Dedifferentiated amniotic fluid mesenchymal stem cell (primary cell): Measurements from ENCODE around the gene MDC1.

ENCODE experiments used
- DNase-seq: peaks from one replicate; pipeline ENCODE4 v3.0.0-alpha.2; 2016; ENCODE audit errors: extremely low spot score

Gene MDC1

DNA sequence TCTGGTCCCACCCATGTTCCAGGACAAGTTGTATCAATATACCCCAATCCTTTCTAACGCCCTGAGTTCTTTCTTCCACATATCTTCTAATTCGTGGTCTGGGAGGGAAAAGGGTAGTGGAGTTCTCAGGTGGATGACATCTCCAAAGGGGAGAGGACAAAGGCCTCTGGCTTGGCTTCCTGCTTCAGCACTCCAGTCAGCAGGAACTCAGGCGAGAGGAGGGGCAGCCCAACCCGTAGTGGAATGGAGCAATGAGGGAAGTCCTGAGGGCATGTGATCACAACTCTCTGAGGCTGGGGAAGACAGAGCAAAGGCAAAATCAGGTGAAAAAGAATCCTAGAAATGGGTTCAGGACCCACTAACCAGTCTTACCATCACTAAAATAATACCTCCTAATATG is 16.7 kb downstream of the MDC1 start:
- no peak for DNase-seq

- no peak for DNase-seq
Observed at GRCh38 chr6:30696432-30696831, 20.6 kb downstream of the MDC1 start.

DNA sequence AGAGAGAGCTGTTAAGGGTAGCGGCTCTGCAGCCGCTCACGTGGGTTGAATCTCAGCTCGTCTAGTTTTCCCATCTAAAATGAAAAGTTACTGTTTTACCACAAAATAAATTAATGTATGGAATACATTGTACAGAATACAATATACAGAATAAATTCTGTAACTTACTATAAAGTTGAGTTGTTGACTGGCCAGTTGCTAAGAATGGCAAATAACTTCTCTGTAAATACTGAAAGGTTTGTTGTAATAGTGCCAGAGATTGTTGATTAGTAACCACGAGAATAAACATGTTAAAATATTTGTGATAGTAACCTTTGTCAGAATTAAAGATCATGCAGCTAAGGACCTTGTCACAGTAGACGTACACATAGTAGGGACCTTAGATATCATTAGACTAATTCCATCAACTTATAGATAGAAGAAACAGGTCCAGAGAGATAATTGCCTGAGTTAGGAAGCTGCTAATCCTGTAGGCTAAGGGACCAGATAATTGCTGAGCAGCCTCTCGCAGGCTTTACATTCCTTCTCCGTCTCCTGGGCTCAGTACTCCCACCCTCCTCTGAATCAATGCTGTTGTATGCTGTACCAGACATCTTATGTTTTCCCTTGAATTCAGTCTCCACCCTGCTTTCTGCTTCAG is 25.8 kb downstream of the MDC1 start:
- no peak for DNase-seq

GRCh38 chr6:30690403-30691207 is 26.5 kb downstream of the MDC1 start, which contains the start of gene NRM:
Gene NRM (minus strand): TSS chr6:30690984. CDS start chr6:30690974, 10 bp downstream.
- peak; percentile 88 for DNase-seq

- DNase-seq: no peak
Observed at GRCh38 chr6:30689985-30690384, 27.1 kb downstream of the MDC1 start.

GRCh38 chr6:30689022-30689865 is 27.8 kb downstream of the MDC1 start:
- no peak for DNase-seq

DNA sequence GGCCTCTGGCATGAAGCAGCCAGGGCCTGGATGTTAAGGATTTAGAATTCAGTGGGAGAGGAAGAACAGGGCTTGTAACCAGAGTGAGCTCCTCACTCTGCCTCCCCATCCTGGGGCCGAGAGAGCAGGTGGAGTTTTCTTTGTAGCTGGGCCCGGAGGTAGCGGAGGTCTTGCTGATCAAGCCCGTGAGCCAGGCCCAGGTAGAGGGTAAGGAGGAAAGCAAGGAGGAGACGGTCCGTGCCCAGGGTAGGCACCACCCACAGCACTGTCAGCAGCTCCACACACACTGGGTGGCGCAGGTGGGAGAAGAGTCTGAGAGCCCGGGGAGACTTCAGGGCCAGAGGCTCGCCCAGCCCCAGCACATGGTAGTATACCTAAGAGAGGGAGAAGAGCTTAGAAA is 28.5 kb downstream of the MDC1 start:
- no peak for DNase-seq

DNA sequence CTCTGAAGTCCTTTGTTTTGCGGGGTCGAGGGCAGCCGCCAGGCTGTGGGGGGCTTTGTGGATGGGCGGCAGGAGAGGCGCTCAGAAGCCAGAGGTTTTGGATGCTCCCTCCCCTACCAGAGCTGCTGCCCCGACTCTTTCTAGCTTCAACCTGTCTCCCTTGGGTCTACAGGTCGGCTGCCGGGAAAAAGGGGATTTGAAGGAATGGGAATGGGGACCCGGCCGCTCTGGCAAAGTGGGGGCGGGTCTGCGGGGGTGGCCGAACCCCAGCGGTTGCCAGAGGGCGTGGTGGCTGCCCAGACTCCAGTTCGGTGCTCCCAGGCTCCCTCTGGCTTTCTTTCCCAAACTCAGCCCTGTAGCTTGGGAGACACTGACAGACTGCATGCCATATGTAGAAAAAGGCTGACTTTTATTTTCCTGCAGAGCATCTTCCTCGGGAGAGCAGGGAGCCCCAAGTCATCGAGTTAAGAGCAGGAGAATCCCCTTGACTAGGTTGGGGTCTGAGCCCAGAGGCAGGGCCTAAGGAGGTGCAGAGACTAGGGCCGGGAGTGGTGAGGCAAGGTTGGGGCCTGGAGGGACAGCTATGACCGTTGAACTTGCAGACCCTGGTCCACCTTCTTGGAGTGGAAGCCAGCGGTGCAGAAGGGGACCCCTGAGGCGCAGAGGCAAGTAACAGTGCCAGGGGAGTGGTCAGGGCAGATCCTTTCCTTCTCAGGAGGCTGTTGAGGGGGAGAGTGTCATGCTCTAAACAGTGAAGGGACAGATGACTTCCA is 29.2 kb downstream of the MDC1 start:
- DNase-seq: no peak

GRCh38 chr6:30686908-30687658 is 30.0 kb downstream of the MDC1 start:
- peak; percentile 92 for DNase-seq

GRCh38 chr6:30686009-30686907 is 30.8 kb downstream of the MDC1 start, which contains the start of gene PPP1R18:
Gene PPP1R18 (minus strand): TSS chr6:30686645. CDS start chr6:30686018, 627 bp downstream.
- DNase-seq: no peak

- no peak for DNase-seq
Observed at GRCh38 chr6:30685157-30686008, 31.7 kb downstream of the MDC1 start.

- no peak for DNase-seq
Observed at GRCh38 chr6:30684386-30685156, 32.5 kb downstream of the MDC1 start.

GRCh38 chr6:30683980-30684338 is 33.1 kb downstream of the MDC1 start:
- no peak for DNase-seq

DNA sequence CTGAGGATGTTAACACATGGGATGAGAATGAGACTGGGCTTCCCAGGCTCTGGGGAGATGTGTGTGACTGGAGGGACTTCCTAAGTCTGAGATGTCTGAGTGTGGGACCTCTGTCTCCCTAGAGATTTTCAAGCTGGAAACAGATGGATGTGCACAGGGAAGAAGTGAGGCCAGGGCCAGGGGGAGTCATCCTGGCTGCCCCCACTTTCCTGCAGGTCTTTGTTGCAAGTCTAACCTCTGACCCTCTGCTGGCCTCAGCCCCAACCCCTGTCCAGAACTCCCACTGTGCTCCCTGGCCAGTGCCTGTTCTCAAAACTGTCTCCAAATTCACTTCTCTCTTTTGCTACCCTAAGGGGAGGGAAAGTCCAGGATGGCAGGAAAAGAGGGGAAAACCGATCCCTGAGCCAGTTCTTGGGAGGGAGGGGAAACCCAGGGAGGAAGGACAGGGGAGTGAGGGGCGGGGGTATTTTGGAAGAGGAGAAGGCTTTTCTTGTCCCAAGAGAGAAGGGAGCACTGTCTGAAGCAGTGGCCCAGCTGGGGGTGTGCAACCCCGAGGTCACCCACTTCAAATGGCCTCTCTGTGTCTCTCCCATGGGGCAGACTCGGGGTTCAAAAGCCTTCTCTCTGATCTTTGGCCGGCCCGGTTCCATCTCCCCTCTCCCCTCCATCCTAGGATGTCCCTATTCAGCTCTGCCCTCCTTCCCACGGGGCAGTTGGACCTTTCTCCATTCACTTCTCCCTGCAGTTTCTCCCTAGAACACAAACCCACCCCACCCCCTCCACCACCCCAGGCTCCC is 33.7 kb downstream of the MDC1 start:
- no peak for DNase-seq

DNA sequence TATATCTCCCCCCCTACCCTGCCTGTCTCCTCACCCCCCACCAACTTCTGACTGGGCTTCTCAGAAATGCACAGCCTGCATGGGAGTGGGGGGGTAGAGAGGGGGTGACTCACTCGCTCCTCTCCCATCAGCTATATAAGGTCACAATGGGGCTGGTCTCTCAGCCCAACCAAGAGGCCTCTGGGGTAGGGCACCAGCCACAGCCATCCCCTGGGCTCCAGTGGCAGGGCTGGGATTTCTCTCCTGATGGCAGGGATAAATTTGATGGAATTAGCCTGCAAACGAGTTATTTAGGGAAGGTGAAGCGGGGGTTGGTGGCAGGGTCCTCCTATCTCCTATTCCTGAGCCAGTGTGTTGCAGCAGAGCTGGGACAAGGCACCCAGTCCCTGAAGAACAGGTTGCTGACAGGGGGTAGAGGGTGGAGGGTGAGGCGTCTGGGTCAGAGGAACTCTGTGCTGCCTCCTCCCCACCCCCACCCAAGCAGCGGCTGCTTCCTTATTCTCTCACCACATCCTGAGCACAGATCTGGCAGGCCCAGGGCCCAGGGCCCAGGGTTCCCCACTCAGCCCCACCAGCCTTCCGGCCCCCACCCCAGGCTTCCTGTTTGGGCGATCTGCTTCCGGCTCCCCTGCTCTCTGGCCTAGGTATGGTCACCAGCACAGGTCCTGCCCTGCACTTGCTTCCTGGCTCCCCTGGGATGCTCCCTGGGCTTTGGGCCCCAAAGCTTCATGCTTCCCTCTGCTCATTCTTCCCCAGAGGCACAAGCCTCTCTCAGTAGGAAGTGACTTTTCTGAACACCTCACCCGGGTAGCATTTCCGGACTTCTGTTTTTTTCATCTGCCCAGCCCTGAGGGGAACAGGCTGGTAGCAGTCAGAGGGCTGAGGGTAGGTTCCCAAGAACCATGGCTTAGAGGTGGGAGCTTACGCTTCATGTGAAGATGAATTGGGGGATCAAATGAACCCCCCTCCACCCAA is 34.7 kb downstream of the MDC1 start:
- peak; percentile 74 for DNase-seq

- no peak for DNase-seq
Observed at GRCh38 chr6:30681766-30682142, 35.3 kb downstream of the MDC1 start.
